K562 (cell line): ENCODE results near the gene C6orf47. TPM values are rescaled to one million over a fixed set of nuclear protein-coding genes. Genes with fewer than 3 reads are reported as not detected.
A peak's percentile ranks its signal among the peaks of the same experiment; 100 is the strongest.

Experiments used
- BCOR ChIP-seq: fragments of 450-650 bp; IDR thresholded peaks from 2 replicates; pipeline ENCODE4 v1.6.1; 2016
- CBX2 ChIP-seq: fragments of 200-600 bp; sonication (generic); IDR thresholded peaks from one replicate; pipeline ENCODE4 v1.6.1; 2012; ENCODE audit warnings: mild to moderate bottlenecking, low read length, inconsistent platforms; ENCODE audit not compliant: insufficient read depth, poor library complexity, severe bottlenecking
- CHD2 ChIP-seq: IDR thresholded peaks from 2 replicates; pipeline ENCODE4 v1.6.1; 2011; ENCODE audit warnings: low read depth, low read length
- DPF2 ChIP-seq: fragments of 450-650 bp; IDR thresholded peaks from 2 replicates; pipeline ENCODE4 v1.6.1; 2016
- ESRRA ChIP-seq: fragments of 450-650 bp; IDR thresholded peaks from 2 replicates; pipeline ENCODE4 v1.6.1; 2014; ENCODE audit warnings: low read depth, mild to moderate bottlenecking, moderate library complexity, borderline replicate concordance
- FOXK2 ChIP-seq, 2 experiments: fragments of 450-650 bp; IDR thresholded peaks in 1 of 2; conservative IDR thresholded peaks in 1 of 2; 2 replicates each; pipeline ENCODE4 v1.6.1; 2016; ENCODE audit warnings: low read depth in 2 of 2, mild to moderate bottlenecking in 1 of 2
- GATAD2A ChIP-seq: fragments of 450-650 bp; IDR thresholded peaks from 2 replicates; pipeline ENCODE4 v1.6.1; 2017
- JUN ChIP-seq, 2 experiments: sonication (generic) in 1 of 2; formaldehyde crosslinking in 1 of 2; IDR thresholded peaks; 2 replicates each; pipeline versions ENCODE4 v1.6.1 to v1.8.0; 2012 to 2022; ENCODE audit warnings: borderline replicate concordance in 2 of 2, mild to moderate bottlenecking in 2 of 2, improper control_type of control experiment in 1 of 2, low read depth in 1 of 2, low read length in 1 of 2, missing genetic modification reagents in 1 of 2
- KAT7 ChIP-seq: sonication (generic); formaldehyde crosslinking; IDR thresholded peaks from 2 replicates; pipeline ENCODE4 v1.8.0; 2022; ENCODE audit warnings: missing genetic modification reagents, mild to moderate bottlenecking, borderline replicate concordance
- PHF8 ChIP-seq: fragments of 200-600 bp; sonication (generic); IDR thresholded peaks from 2 replicates; pipeline ENCODE4 v1.6.1; 2012; ENCODE audit warnings: mixed run types, mild to moderate bottlenecking, inconsistent platforms, low read length, moderate library complexity, borderline replicate concordance
- PHTF2 ChIP-seq: fragments of 250-450 bp; sonication (Bioruptor Pico); IDR thresholded peaks from 2 replicates; pipeline ENCODE4 v1.5.0; 2021; ENCODE audit warnings: mild to moderate bottlenecking
- POLR2A ChIP-seq: fragments of 450-650 bp; conservative IDR thresholded peaks from 2 replicates; pipeline ENCODE4 v1.6.1; 2016
- SREBF2 ChIP-seq: sonication (generic); formaldehyde crosslinking; IDR thresholded peaks from 2 replicates; pipeline ENCODE4 v1.4.0; 2020; ENCODE audit warnings: mild to moderate bottlenecking, missing genetic modification reagents
- TAF1 ChIP-seq: IDR thresholded peaks from 2 replicates; pipeline ENCODE4 v1.6.1; 2011; ENCODE audit warnings: mild to moderate bottlenecking, low read length, moderate library complexity; ENCODE audit not compliant: insufficient read depth, control insufficient read depth, severe bottlenecking; ENCODE audit errors: extremely low read depth
- TOE1 ChIP-seq, 2 experiments: fragments of 450-650 bp in 1 of 2; sonication (generic) in 1 of 2; formaldehyde crosslinking in 1 of 2; IDR thresholded peaks; 2 replicates each; pipeline versions ENCODE4 v1.7.1 to v1.8.0; 2016 to 2022; ENCODE audit warnings: borderline replicate concordance in 2 of 2, mild to moderate bottlenecking in 2 of 2, antibody characterized with exemption in 1 of 2, inconsistent platforms in 1 of 2, low read depth in 1 of 2, missing genetic modification reagents in 1 of 2, moderate library complexity in 1 of 2
- ZFP36 ChIP-seq: fragments of 150-350 bp; IDR thresholded peaks from 2 replicates; pipeline ENCODE4 v1.6.1; 2018; ENCODE audit warnings: low read length, low read depth; ENCODE audit not compliant: partially characterized antibody
- ZNF354B ChIP-seq: fragments of 250-450 bp; sonication (Bioruptor Pico); IDR thresholded peaks from 2 replicates; pipeline ENCODE4 v1.4.0; 2020
- polyA plus RNA-seq, 8 experiments: library from polyadenylated mRNA; depleted of rRNA in 4 of 8; stranded (reverse) in 5 of 8; unstranded in 3 of 8; fragments of >200 nt; fragmentation: Nextera tagmentation in 2 of 8; fragmentation: Illumina TruSeq in 1 of 8; extraction: Ambion mirVana in 2 of 8; extraction: Trizol in 1 of 8; gene quantifications; 2 replicates each; pipeline versions ENCODE4 v1.2.1 to v1.2.3, GENCODE V29; 2011 to 2014; ENCODE audit warnings: inconsistent platforms in 1 of 8, missing spikeins in 1 of 8
- total RNA-seq, 7 experiments: library from RNA; depleted of rRNA in 6 of 7; stranded (reverse); fragments of >200 nt in 6 of 7; fragmentation: Illumina TruSeq in 2 of 7; extraction: Trizol in 2 of 7; gene quantifications; 2 replicates each; pipeline versions ENCODE4 v1.2.1 to v1.2.3, GENCODE V29; 2011 to 2021; ENCODE audit warnings: low replicate concordance in 1 of 7
- TF ChIP-seq, protein P1 (sequence below): fragments of 450-650 bp; formaldehyde crosslinking; IDR thresholded peaks from 2 replicates; pipeline ENCODE4 v1.4.0; 2022; ENCODE audit warnings: missing genetic modification characterization
- TF ChIP-seq, protein P2 (sequence below): sonication (generic); formaldehyde crosslinking; IDR thresholded peaks from 2 replicates; pipeline ENCODE4 v1.4.0; 2020; ENCODE audit warnings: mild to moderate bottlenecking, missing genetic modification reagents
- TF ChIP-seq, protein P3 (sequence below), 2 experiments: fragments of 450-650 bp in 1 of 2; IDR thresholded peaks; 2 replicates each; pipeline ENCODE4 v1.6.1; 2011 to 2017; ENCODE audit warnings: low read depth in 2 of 2, antibody characterized with exemption in 1 of 2, borderline replicate concordance in 1 of 2, low read length in 1 of 2, mild to moderate bottlenecking in 1 of 2, mixed read lengths in 1 of 2; ENCODE audit not compliant: control insufficient read depth in 1 of 2

C6orf47 gene
- total and polyA plus RNA-seq, 9 of the 15 experiments (the other 6 are each of a cell fraction or from before 2014, with no cell fraction given), result 0.14 to 43.8 (median 27.0) TPM

DNA sequence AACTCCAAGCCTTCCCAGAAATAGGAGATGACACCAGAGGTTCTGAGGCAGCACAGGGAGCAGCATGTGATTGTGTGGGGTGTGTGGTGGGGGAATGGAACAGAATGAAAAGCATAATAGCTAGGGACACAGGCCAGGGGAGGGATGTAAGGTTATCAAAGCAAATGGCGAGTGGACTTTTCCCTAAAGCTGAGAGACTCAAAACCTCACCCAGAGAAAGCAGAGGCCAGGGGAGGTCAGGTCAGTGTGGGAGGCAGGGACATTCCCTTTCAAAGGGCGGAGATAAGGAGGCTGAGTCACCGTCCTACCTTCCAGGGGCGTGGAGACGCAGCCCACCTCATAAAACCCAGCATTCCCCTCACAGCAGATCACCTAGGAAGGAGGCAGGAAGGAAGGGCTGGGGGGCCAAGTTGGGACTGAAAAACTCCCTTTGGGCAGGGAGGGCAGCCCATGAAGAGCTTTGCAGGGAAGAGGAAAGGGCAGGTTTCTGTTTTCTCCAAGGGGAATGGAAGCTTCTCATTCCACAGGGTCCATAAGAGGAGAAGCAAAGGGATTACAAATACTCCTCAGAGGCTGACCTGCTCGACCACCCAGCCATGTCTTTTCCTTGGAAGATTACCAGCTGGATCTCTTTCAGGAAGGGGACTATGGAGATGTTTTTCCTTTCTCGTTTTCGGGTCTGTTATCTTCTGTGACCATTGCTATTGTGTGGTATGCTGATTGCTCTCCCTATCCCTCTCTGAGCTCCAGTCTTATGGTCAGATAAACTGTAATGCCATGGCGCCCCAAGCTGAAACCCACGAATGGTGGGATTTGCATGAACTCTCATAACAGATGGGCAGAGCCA, 29.9 kb upstream of the C6orf47 start (continued):
- TF ChIP-seq BCOR, result peak; percentile 96
- peak; percentile 55; the same call in 1 of the 2 replicates for TF ChIP-seq PHF8
- peak; percentile 30; the same call in 1 of the 2 replicates for TF ChIP-seq PHTF2 (CRISPR knock-in tag)
- peak; percentile 78; the same call in 1 of the 2 replicates for TF ChIP-seq TOE1 (IDR thresholded peaks at IDR 0.05; ENCODE audit: borderline replicate concordance)
- peak; percentile 58; the same call in 1 of the 2 replicates for TF ChIP-seq TOE1 (CRISPR knock-in tag; IDR thresholded peaks at IDR 0.05; ENCODE audit: borderline replicate concordance, low read depth)
- TF ChIP-seq, protein P1, sequence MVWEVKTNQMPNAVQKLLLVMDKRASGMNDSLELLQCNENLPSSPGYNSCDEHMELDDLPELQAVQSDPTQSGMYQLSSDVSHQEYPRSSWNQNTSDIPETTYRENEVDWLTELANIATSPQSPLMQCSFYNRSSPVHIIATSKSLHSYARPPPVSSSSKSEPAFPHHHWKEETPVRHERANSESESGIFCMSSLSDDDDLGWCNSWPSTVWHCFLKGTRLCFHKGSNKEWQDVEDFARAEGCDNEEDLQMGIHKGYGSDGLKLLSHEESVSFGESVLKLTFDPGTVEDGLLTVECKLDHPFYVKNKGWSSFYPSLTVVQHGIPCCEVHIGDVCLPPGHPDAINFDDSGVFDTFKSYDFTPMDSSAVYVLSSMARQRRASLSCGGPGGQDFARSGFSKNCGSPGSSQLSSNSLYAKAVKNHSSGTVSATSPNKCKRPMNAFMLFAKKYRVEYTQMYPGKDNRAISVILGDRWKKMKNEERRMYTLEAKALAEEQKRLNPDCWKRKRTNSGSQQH, result peak; percentile 83
- TF ChIP-seq POLR2A, result peak; percentile 83
- peak; percentile 94 for TF ChIP-seq KAT7 (CRISPR knock-in tag)
- TF ChIP-seq, protein P2, sequence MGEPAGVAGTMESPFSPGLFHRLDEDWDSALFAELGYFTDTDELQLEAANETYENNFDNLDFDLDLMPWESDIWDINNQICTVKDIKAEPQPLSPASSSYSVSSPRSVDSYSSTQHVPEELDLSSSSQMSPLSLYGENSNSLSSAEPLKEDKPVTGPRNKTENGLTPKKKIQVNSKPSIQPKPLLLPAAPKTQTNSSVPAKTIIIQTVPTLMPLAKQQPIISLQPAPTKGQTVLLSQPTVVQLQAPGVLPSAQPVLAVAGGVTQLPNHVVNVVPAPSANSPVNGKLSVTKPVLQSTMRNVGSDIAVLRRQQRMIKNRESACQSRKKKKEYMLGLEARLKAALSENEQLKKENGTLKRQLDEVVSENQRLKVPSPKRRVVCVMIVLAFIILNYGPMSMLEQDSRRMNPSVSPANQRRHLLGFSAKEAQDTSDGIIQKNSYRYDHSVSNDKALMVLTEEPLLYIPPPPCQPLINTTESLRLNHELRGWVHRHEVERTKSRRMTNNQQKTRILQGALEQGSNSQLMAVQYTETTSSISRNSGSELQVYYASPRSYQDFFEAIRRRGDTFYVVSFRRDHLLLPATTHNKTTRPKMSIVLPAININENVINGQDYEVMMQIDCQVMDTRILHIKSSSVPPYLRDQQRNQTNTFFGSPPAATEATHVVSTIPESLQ (CRISPR knock-in tag), result no peak
- TF ChIP-seq SREBF2 (CRISPR knock-in tag), result no peak; the same call in 1 of the 2 replicates
- TF ChIP-seq ZFP36, result peak; percentile 97
- peak; percentile 40 for TF ChIP-seq TAF1
- TF ChIP-seq, protein P3, sequence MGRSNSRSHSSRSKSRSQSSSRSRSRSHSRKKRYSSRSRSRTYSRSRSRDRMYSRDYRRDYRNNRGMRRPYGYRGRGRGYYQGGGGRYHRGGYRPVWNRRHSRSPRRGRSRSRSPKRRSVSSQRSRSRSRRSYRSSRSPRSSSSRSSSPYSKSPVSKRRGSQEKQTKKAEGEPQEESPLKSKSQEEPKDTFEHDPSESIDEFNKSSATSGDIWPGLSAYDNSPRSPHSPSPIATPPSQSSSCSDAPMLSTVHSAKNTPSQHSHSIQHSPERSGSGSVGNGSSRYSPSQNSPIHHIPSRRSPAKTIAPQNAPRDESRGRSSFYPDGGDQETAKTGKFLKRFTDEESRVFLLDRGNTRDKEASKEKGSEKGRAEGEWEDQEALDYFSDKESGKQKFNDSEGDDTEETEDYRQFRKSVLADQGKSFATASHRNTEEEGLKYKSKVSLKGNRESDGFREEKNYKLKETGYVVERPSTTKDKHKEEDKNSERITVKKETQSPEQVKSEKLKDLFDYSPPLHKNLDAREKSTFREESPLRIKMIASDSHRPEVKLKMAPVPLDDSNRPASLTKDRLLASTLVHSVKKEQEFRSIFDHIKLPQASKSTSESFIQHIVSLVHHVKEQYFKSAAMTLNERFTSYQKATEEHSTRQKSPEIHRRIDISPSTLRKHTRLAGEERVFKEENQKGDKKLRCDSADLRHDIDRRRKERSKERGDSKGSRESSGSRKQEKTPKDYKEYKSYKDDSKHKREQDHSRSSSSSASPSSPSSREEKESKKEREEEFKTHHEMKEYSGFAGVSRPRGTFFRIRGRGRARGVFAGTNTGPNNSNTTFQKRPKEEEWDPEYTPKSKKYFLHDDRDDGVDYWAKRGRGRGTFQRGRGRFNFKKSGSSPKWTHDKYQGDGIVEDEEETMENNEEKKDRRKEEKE (IDR thresholded peaks at IDR 0.05; ENCODE audit: borderline replicate concordance in 1 of 2, control insufficient read depth in 1 of 2, low read depth in 2 of 2, low read length in 1 of 2), result no peak
- peak; percentile 100 for TF ChIP-seq DPF2
- TF ChIP-seq CBX2, result no peak
- TF ChIP-seq ZNF354B (CRISPR knock-in tag), result no peak
- TF ChIP-seq CHD2, result peak; percentile 51; the same call in 1 of the 2 replicates
- peak; percentile 98 for TF ChIP-seq JUN (IDR thresholded peaks at IDR 0.05; ENCODE audit: borderline replicate concordance, low read depth, low read length)
- 0 out of 2 replicates have a peak, but pooled peaks have one; percentile 46 for TF ChIP-seq JUN (CRISPR knock-in tag; IDR thresholded peaks at IDR 0.05; ENCODE audit: borderline replicate concordance)
- TF ChIP-seq FOXK2 (conservative IDR thresholded peaks at IDR 0.05 in 1 of 2, IDR thresholded peaks at IDR 0.05 in 1 of 2; ENCODE audit: low read depth in 2 of 2), result peak; percentile 15 to 49; a peak in 2 of 4 replicates
- TF ChIP-seq GATAD2A, result peak; percentile 99
- TF ChIP-seq ESRRA, result peak; percentile 88
